Endothelial cell of umbilical vein (primary cell): ENCODE measurements around the gene HSPB1.

Experiments used
- GATA2 ChIP-seq: IDR thresholded peaks from 2 replicates; pipeline ENCODE4 v1.7.0; 2011; ENCODE audit warnings: low read depth, mild to moderate bottlenecking, moderate library complexity, mixed read lengths, low read length; ENCODE audit not compliant: insufficient read length, insufficient read depth
- TF ChIP-seq, protein P1 (sequence below), 2 donors: IDR thresholded peaks; 1 replicate in 1 of 2; 2 replicates in 1 of 2; pipeline ENCODE4 v1.5.1; 2011; ENCODE audit warnings: low read length in 2 of 2, mild to moderate bottlenecking in 2 of 2, moderate library complexity in 2 of 2, control low read depth in 1 of 2, inconsistent platforms in 1 of 2, low read depth in 1 of 2; ENCODE audit not compliant: insufficient read depth in 1 of 2; ENCODE audit errors: extremely low read depth in 1 of 2

GRCh38 chr7:76257973-76258372, 44.5 kb upstream of the HSPB1 start:
- TF ChIP-seq GATA2, result no peak
- TF ChIP-seq, protein P1, sequence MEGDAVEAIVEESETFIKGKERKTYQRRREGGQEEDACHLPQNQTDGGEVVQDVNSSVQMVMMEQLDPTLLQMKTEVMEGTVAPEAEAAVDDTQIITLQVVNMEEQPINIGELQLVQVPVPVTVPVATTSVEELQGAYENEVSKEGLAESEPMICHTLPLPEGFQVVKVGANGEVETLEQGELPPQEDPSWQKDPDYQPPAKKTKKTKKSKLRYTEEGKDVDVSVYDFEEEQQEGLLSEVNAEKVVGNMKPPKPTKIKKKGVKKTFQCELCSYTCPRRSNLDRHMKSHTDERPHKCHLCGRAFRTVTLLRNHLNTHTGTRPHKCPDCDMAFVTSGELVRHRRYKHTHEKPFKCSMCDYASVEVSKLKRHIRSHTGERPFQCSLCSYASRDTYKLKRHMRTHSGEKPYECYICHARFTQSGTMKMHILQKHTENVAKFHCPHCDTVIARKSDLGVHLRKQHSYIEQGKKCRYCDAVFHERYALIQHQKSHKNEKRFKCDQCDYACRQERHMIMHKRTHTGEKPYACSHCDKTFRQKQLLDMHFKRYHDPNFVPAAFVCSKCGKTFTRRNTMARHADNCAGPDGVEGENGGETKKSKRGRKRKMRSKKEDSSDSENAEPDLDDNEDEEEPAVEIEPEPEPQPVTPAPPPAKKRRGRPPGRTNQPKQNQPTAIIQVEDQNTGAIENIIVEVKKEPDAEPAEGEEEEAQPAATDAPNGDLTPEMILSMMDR (IDR thresholded peaks at IDR 0.05; ENCODE audit: extremely low read depth in 1 of 2, insufficient read depth in 1 of 2, low read depth in 1 of 2, low read length in 2 of 2), result no peak
